Measurements from ENCODE around the gene POPDC2.
"Not testable (repeated sequence)": the region's sequence is repeated elsewhere in the genome, so short reads cannot be mapped to it uniquely, and the experiment has no call there.

Gene POPDC2

GRCh38 chr3:119660474-119661440 lies at the start of gene POPDC2:
POPDC2 (minus strand) TSS chr3:119660589; CDS start chr3:119660423, 166 bp downstream.
- no peak for DNase-seq (ENCODE audit: low read depth in 2 of 2, low spot score in 1 of 2)

- no peak for DNase-seq (ENCODE audit: low read depth in 2 of 2, low spot score in 1 of 2)
Observed at GRCh38 chr3:119703820-119704531, 43.6 kb upstream of the POPDC2 start.

GRCh38 chr3:119702530-119703527 lies 42.4 kb upstream of the POPDC2 start, which contains the start of gene CFAP91:
CFAP91 (plus strand) TSS chr3:119703022; CDS start chr3:119703099, 77 bp downstream.
- peak; percentile 56 to 66 for DNase-seq (ENCODE audit: low read depth in 2 of 2, low spot score in 1 of 2)

GRCh38 chr3:119700920-119701734 lies 40.7 kb upstream of the POPDC2 start:
- no peak for DNase-seq (ENCODE audit: low read depth in 2 of 2, low spot score in 1 of 2)

GRCh38 chr3:119700269-119700919 lies 40.0 kb upstream of the POPDC2 start:
- no peak for DNase-seq (ENCODE audit: low read depth in 2 of 2, low spot score in 1 of 2)

GRCh38 chr3:119697394-119697793 lies 37.0 kb upstream of the POPDC2 start:
- no peak for DNase-seq (ENCODE audit: low read depth in 2 of 2, low spot score in 1 of 2)

- DNase-seq (ENCODE audit: low read depth in 2 of 2, low spot score in 1 of 2), result no peak
Observed at GRCh38 chr3:119695480-119695879, 35.1 kb upstream of the POPDC2 start.

GRCh38 chr3:119690043-119690656 lies 29.8 kb upstream of the POPDC2 start:
- DNase-seq (ENCODE audit: low read depth in 2 of 2, low spot score in 1 of 2), result no peak

GRCh38 chr3:119683421-119683820 lies 23.0 kb upstream of the POPDC2 start:
- no peak for DNase-seq (ENCODE audit: low read depth in 2 of 2, low spot score in 1 of 2)

GRCh38 chr3:119681279-119681678 lies 20.9 kb upstream of the POPDC2 start:
- no peak for DNase-seq (ENCODE audit: low read depth in 2 of 2, low spot score in 1 of 2)

GRCh38 chr3:119679874-119680273 lies 19.5 kb upstream of the POPDC2 start:
- no peak for DNase-seq (ENCODE audit: low read depth in 2 of 2, low spot score in 1 of 2)

GRCh38 chr3:119678209-119678608 lies 17.8 kb upstream of the POPDC2 start:
- DNase-seq (ENCODE audit: low read depth in 2 of 2, low spot score in 1 of 2), result not testable (repeated sequence)

- DNase-seq (ENCODE audit: low read depth in 2 of 2, low spot score in 1 of 2), result no peak
Observed at GRCh38 chr3:119677641-119677934, 17.2 kb upstream of the POPDC2 start.

- peak; percentile 82 to 93 for DNase-seq (ENCODE audit: low read depth in 2 of 2, low spot score in 1 of 2)
Observed at GRCh38 chr3:119676771-119677640, 16.6 kb upstream of the POPDC2 start, which contains the start of gene COX17. COX17 (minus strand) TSS chr3:119677406; CDS start chr3:119677310, 96 bp downstream.

GRCh38 chr3:119676020-119676419 lies 15.6 kb upstream of the POPDC2 start:
- no peak for DNase-seq (ENCODE audit: low read depth in 2 of 2, low spot score in 1 of 2)

GRCh38 chr3:119675188-119675874 lies 14.9 kb upstream of the POPDC2 start:
- no peak for DNase-seq (ENCODE audit: low read depth in 2 of 2, low spot score in 1 of 2)

- DNase-seq (ENCODE audit: low read depth in 2 of 2, low spot score in 1 of 2), result no peak
Observed at GRCh38 chr3:119673875-119674274, 13.5 kb upstream of the POPDC2 start.

Data from stimulated activated CD8-positive, alpha-beta memory T cell treated with anti-CD3 and anti-CD28 coated beads, Interleukin-4, amount 100 ng/mL, for 1 hour (primary cell).